ENCODE measurements around the gene ING5. TPM values are rescaled to one million over a fixed set of nuclear protein-coding genes. Genes with fewer than 3 reads are reported as not detected.
"Not testable (repeated sequence)": the region's sequence is repeated elsewhere in the genome, so short reads cannot be mapped to it uniquely, and the experiment has no call there.

ING5 gene
- total RNA-seq, 4 donors from 2014 or later: 33.1 to 105 (median 73.5) TPM

DNA sequence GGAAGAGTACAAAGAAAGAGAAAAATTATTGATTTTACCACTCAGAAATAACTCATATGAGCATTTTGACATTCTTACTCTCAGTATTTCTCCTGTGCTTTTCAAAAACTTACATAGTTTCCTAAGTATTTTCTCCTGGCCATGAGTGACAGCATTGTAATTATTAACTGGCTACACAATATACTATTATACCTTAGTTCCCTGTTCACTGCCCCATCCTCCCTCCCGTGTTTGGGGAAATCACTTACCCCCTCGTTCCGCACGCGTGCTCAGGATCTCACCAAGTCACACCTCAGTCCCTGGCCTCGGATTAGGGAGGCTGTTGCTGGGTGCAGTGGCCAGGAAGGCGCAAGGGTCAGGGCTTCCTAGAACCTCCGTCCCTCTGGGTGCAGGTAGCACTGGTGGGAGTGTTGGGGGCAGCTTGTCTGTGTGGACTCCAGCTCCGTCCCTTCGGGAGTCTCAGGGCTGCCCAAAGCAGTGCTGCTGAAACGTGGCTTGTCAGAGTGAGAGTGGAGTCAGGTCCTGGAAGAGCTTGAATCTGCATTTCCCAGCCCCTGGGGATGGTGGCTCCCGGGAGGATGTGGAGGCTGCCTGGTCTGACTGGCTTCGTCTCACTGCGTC is 41.1 kb upstream of the ING5 start:
- H3K27ac ChIP-seq: no peak overlapping the region
- no peak overlapping the region for H3K4me3 ChIP-seq
- no peaks in the 10 kb centered on the region for H3K4me1 ChIP-seq
- no peaks in the 10 kb centered on the region for H3K9me3 ChIP-seq
- TF ChIP-seq, protein P1, sequence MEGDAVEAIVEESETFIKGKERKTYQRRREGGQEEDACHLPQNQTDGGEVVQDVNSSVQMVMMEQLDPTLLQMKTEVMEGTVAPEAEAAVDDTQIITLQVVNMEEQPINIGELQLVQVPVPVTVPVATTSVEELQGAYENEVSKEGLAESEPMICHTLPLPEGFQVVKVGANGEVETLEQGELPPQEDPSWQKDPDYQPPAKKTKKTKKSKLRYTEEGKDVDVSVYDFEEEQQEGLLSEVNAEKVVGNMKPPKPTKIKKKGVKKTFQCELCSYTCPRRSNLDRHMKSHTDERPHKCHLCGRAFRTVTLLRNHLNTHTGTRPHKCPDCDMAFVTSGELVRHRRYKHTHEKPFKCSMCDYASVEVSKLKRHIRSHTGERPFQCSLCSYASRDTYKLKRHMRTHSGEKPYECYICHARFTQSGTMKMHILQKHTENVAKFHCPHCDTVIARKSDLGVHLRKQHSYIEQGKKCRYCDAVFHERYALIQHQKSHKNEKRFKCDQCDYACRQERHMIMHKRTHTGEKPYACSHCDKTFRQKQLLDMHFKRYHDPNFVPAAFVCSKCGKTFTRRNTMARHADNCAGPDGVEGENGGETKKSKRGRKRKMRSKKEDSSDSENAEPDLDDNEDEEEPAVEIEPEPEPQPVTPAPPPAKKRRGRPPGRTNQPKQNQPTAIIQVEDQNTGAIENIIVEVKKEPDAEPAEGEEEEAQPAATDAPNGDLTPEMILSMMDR (IDR thresholded peaks at IDR 0.05): no peak
- TF ChIP-seq POLR2A (IDR thresholded peaks at IDR 0.05): no peak
- no peaks in the 10 kb centered on the region for H3K27me3 ChIP-seq
- H3K36me3 ChIP-seq: peaks cover 0 to 62% (median 0%) of the 10 kb centered on the region in 3 donors
- DNase-seq: no peak

DNA sequence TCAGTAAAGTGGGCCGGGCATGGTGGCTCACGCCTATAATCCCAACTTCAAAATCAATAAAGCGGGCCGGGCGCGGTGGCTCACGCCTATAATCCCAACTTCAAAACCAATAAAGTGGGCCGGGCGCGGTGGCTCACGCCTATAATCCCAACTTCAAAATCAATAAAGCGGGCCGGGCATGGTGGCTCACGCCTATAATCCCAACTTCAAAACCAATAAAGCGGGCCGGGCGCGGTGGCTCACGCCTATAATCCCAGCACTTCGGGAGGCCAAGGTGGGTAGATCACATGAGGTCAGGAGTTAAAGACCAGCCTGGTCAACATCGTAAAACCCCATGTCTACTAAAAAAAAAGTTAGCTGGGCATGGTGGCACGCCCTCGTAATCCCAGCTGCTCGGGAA is 39.1 kb upstream of the ING5 start:
- not testable (repeated sequence) for DNase-seq, H3K4me3 ChIP-seq, H3K9me3 ChIP-seq, H3K27ac ChIP-seq, H3K4me1 ChIP-seq, H3K27me3 ChIP-seq
- H3K36me3 ChIP-seq: peaks cover 0 to 55% (median 0%) of the 10 kb centered on the region in 3 donors

DNA sequence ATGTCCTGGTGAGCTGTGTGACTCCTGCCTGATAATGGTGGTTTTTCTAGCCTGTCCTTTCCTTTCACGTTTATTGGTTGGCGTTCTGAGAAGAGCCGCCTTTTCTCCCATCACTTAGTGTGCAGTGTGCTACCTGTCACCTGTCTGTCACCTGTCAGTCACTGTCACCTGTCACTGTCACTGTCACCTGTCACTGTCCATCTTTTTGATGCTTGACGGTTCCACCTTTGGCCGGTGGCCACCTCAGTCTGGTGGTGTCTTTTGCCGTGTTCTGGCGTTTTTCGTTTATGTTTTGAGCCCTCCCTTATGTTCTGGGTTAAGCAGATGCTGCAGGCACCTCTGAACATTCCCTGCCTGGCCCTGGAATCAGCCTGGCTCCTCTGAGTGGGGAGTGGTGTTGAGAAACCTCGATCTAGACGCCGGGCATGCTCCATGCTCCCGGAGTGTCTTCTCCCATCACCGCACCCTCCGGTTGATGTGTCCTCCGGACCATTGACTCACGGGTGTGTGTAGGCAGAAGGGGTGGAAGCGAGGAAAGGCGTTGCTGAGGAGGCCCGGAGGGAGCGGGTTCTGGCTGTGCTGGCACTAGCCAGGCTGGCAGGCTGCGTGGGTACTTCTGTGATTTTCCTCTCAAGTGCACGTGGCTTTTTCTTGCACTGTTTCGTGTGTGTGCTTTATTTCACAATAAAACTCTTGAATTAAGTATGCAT is 36.0 kb upstream of the ING5 start:
- no peak for DNase-seq
- Histone ChIP-seq H3K9me3 (no peaks in the 10 kb centered on the region), H3K27ac (no peak overlapping the region), H3K4me1 (no peaks in the 10 kb centered on the region), H3K27me3 (no peaks in the 10 kb centered on the region), H3K4me3 (no peak overlapping the region), H3K36me3 (peaks cover 0 to 55% (median 0%) of the 10 kb centered on the region in 3 donors)
- no peak for TF ChIP-seq POLR2A (IDR thresholded peaks at IDR 0.05)
- TF ChIP-seq, protein P1 (IDR thresholded peaks at IDR 0.05): no peak

DNA sequence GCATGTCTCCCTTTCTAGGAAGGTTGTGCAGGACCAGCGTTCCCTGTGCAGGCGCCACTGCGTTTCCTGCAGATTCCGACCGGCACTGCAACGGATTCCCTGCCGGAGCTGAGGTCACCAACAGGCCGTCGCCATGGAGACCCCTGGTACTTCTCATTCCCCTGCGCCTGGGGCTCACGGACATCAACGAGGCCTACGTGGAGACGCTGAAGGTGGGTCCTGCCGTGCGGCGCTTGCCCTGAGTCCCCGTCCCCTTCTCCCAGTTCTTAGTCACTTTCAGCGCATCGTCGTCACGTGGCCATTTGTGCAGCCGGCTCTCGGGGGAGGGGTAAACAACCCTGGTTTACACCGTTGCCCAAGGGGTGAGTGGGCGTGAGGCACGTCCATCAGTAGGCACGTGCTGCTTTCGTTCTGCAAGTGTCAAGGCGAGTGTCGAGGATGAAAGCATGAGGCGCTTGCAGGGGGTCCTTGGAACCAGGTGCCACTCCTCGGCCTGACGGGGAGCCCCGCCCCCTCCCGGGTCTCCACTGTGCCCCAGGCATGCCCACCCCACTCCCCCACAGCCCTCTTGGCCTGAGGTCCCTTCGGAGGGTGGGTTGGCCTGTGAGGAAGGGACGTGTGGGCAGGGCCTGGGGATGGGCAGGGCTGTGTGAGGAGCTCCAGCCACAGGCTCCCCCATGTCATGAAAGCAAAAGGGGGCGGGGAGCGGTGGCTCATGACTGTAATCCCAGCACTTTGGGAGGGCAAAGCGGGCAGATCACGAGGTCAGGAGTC is 35.0 kb upstream of the ING5 start:
- H3K36me3 ChIP-seq: peaks cover 0 to 55% (median 0%) of the 10 kb centered on the region in 3 donors
- no peak for DNase-seq
- H3K9me3 ChIP-seq: no peaks in the 10 kb centered on the region
- H3K27me3 ChIP-seq: no peaks in the 10 kb centered on the region
- TF ChIP-seq POLR2A (IDR thresholded peaks at IDR 0.05): no peak
- TF ChIP-seq, protein P1 (IDR thresholded peaks at IDR 0.05): no peak
- H3K27ac ChIP-seq: no peak overlapping the region
- no peak overlapping the region for H3K4me3 ChIP-seq
- no peaks in the 10 kb centered on the region for H3K4me1 ChIP-seq

DNA sequence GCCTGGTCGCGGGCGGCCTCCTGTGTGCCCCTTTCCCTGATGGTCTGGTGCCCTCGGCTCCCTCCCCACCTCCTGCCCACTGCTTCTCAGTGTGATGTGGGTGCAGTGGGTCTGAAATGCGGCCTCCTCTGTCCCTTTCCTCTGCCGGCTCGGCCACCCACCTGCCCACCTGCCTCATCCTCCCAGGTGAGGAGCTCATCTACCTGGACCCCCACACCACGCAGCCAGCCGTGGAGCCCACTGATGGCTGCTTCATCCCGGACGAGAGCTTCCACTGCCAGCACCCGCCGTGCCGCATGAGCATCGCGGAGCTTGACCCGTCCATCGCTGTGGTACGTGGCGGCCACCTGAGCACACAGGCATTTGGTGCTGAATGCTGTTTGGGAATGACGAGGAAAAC is 33.5 kb upstream of the ING5 start:
- peaks cover 0 to 70% (median 0%) of the 10 kb centered on the region in 3 donors for H3K36me3 ChIP-seq

More for the DNA sequence above, 33.5 kb upstream of the ING5 start:
- Histone ChIP-seq H3K27me3 (no peaks in the 10 kb centered on the region), H3K27ac (no peak overlapping the region), H3K4me3 (no peak overlapping the region), H3K4me1 (no peaks in the 10 kb centered on the region), H3K9me3 (no peaks in the 10 kb centered on the region)
- no peak for DNase-seq
- no peak for TF ChIP-seq POLR2A (IDR thresholded peaks at IDR 0.05)
- TF ChIP-seq, protein P1 (IDR thresholded peaks at IDR 0.05): no peak
